ENCODE measurements around the gene TTC21B.
"Not testable (repeated sequence)": the region's sequence is repeated elsewhere in the genome, so short reads cannot be mapped to it uniquely, and the experiment has no call there.

TTC21B gene

GRCh38 chr2:165989851-165990250, 36.3 kb upstream of the TTC21B start:
- no peaks in the 10 kb centered on the region for H3K27me3 ChIP-seq (ENCODE audit: insufficient read depth, poor library complexity, severe bottlenecking)
- no peak for DNase-seq (ENCODE audit: low read depth in 1 of 2, low spot score in 1 of 2)
- no peak overlapping the region for H3K4me3 ChIP-seq (replicated peaks; ENCODE audit: insufficient read depth, low read length)
- H3K27ac ChIP-seq (replicated peaks), result no peak overlapping the region
- TF ChIP-seq POLR2AphosphoS5 (IDR thresholded peaks at IDR 0.05; ENCODE audit: low read depth), result no peak
- no peak for TF ChIP-seq GABPA (IDR thresholded peaks at IDR 0.05; ENCODE audit: low read depth)
- TF ChIP-seq SPI1 (IDR thresholded peaks at IDR 0.05; ENCODE audit: borderline replicate concordance, low read depth), result no peak
- TF ChIP-seq, protein P1, sequence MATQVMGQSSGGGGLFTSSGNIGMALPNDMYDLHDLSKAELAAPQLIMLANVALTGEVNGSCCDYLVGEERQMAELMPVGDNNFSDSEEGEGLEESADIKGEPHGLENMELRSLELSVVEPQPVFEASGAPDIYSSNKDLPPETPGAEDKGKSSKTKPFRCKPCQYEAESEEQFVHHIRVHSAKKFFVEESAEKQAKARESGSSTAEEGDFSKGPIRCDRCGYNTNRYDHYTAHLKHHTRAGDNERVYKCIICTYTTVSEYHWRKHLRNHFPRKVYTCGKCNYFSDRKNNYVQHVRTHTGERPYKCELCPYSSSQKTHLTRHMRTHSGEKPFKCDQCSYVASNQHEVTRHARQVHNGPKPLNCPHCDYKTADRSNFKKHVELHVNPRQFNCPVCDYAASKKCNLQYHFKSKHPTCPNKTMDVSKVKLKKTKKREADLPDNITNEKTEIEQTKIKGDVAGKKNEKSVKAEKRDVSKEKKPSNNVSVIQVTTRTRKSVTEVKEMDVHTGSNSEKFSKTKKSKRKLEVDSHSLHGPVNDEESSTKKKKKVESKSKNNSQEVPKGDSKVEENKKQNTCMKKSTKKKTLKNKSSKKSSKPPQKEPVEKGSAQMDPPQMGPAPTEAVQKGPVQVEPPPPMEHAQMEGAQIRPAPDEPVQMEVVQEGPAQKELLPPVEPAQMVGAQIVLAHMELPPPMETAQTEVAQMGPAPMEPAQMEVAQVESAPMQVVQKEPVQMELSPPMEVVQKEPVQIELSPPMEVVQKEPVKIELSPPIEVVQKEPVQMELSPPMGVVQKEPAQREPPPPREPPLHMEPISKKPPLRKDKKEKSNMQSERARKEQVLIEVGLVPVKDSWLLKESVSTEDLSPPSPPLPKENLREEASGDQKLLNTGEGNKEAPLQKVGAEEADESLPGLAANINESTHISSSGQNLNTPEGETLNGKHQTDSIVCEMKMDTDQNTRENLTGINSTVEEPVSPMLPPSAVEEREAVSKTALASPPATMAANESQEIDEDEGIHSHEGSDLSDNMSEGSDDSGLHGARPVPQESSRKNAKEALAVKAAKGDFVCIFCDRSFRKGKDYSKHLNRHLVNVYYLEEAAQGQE (IDR thresholded peaks at IDR 0.05; ENCODE audit: insufficient replicate concordance, low read depth), result no peak
- TF ChIP-seq CTCF (IDR thresholded peaks at IDR 0.05; ENCODE audit: insufficient read depth, low read length), result no peak

- TF ChIP-seq, protein P1 (IDR thresholded peaks at IDR 0.05; ENCODE audit: insufficient replicate concordance, low read depth), result no peak
Measured at GRCh38 chr2:165985120-165985519, 31.5 kb upstream of the TTC21B start.

DNA sequence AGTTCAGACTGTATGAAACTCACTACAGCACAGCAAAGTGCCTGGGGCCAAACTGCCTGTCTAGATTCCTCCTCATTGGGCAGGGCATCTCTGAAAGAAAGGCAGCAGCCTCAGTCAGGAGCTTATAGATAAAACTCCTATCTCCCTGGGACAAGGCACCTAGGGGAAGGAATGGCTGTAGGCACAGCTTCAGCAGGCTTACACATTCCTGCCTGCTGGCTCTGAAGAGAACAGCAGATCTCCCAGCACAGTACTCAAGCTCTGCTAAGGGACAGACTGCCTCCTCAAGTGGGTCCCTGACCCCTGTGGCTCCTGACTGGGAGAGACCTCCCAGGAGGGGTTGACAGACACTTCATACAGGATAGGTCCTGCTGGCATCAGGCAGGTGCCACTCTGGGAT, 18.6 kb upstream of the TTC21B start:
- H3K27me3 ChIP-seq (ENCODE audit: insufficient read depth, poor library complexity, severe bottlenecking); H3K4me3 ChIP-seq (replicated peaks; ENCODE audit: insufficient read depth, low read length); H3K27ac ChIP-seq (replicated peaks); DNase-seq (ENCODE audit: low read depth in 1 of 2, low spot score in 1 of 2): not testable (repeated sequence)

More at GRCh38 chr2:165985120-165985519, 31.5 kb upstream of the TTC21B start:
- Histone ChIP-seq H3K27ac (replicated peaks) (no peak overlapping the region), H3K4me3 (replicated peaks; ENCODE audit: insufficient read depth, low read length) (no peak overlapping the region), H3K27me3 (ENCODE audit: insufficient read depth, poor library complexity, severe bottlenecking) (no peaks in the 10 kb centered on the region)
- no peak for DNase-seq (ENCODE audit: low read depth in 1 of 2, low spot score in 1 of 2)

DNA sequence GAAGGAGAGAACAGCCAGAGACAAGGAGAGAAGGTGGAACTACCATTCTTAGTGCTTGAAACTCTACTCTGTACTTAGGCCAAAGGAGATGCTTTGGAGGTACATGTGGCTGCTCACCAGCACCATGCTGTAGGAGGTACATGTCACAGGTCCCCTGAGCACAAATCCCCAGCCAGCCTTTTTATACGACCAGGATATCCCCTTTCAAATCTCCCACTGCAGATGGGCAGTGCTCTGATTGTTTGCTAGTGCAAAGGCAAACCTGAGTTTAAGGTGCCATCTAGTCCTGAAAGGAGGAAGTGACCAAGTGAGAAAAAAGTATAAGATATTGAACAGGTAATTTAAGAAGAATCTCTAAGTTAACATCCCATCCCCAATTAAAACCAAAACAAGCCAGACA, 17.1 kb upstream of the TTC21B start:
- TF ChIP-seq GABPA (IDR thresholded peaks at IDR 0.05; ENCODE audit: low read depth) (no peak), SPI1 (IDR thresholded peaks at IDR 0.05; ENCODE audit: borderline replicate concordance, low read depth) (peak; percentile 14; the same call in 1 of the 2 replicates), CTCF (IDR thresholded peaks at IDR 0.05; ENCODE audit: insufficient read depth, low read length) (no peak)
- TF ChIP-seq, protein P1 (IDR thresholded peaks at IDR 0.05; ENCODE audit: insufficient replicate concordance, low read depth), result no peak
- Histone ChIP-seq H3K4me3 (replicated peaks; ENCODE audit: insufficient read depth, low read length) (no peak overlapping the region), H3K27ac (replicated peaks) (no peak overlapping the region), H3K27me3 (ENCODE audit: insufficient read depth, poor library complexity, severe bottlenecking) (no peaks in the 10 kb centered on the region)
- DNase-seq (ENCODE audit: low read depth in 1 of 2, low spot score in 1 of 2), result no peak

Measured in HL-60 (cell line).